LNCaP clone FGC (cell line): Measurements from ENCODE around the gene UGT1A8.

ENCODE experiments used
- DNase-seq: peaks from one replicate; pipeline ENCODE4 v3.0.0-alpha.2; 2011; ENCODE audit warnings: low read depth
- H3K4me3 ChIP-seq: 2 replicates; pipeline ENCODE4 v1.5.1; 2011; ENCODE audit warnings: mild to moderate bottlenecking, low read depth, low read length, control low read depth
- CTCF ChIP-seq: IDR thresholded peaks from 2 replicates; pipeline ENCODE4 v1.5.1; 2012; ENCODE audit warnings: mild to moderate bottlenecking; ENCODE audit not compliant: control insufficient read depth, insufficient read depth; ENCODE audit errors: extremely low read depth

Gene UGT1A8

GRCh38 chr2:233702238-233702637 is 84.8 kb downstream of the UGT1A8 start:
- DNase-seq = no peak
- no peak for TF ChIP-seq CTCF
- H3K4me3 ChIP-seq = no peak overlapping the region

- no peak for DNase-seq
- no peak for TF ChIP-seq CTCF
- H3K4me3 ChIP-seq = no peak overlapping the region
Measured at GRCh38 chr2:233705911-233706506, 88.6 kb downstream of the UGT1A8 start.

GRCh38 chr2:233706720-233707119 is 89.3 kb downstream of the UGT1A8 start:
- H3K4me3 ChIP-seq = no peak overlapping the region
- no peak for TF ChIP-seq CTCF
- no peak for DNase-seq

GRCh38 chr2:233707940-233708644 is 90.7 kb downstream of the UGT1A8 start:
- DNase-seq = peak; percentile 22
- no peak for TF ChIP-seq CTCF
- H3K4me3 ChIP-seq = no peak overlapping the region

- no peak overlapping the region for H3K4me3 ChIP-seq
- TF ChIP-seq CTCF = no peak
- no peak for DNase-seq
Measured at GRCh38 chr2:233708942-233709341, 91.5 kb downstream of the UGT1A8 start.

- peak; percentile 93 for TF ChIP-seq CTCF
- no peak overlapping the region for H3K4me3 ChIP-seq
- DNase-seq = peak; percentile 57
Measured at GRCh38 chr2:233711312-233712008, 94.0 kb downstream of the UGT1A8 start.
